ENCODE measurements around the gene SPATA31C2.
"Not testable (repeated sequence)": the region's sequence is repeated elsewhere in the genome, so short reads cannot be mapped to it uniquely, and the experiment has no call there.

DNA sequence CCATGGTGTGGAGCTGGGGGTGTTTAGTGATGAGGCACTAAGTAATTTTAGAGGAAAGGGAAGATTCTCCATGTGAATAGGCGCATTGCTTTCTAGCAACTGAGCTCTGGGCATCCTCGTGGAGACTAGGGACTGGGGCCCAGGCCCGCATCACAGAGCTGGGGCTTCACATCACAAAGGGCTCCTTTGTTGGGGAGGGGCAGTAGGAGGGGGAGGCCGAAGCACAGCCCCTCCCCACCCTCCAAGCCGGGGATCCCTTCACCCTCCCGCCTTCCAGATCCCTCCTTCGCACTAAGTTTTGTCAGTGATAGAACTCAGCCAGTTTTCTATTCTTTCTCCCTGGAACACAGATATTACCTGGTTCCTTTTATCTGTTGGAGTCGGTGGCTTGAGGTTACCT is at the start of gene SPATA31C2:
- TF ChIP-seq, protein P1, sequence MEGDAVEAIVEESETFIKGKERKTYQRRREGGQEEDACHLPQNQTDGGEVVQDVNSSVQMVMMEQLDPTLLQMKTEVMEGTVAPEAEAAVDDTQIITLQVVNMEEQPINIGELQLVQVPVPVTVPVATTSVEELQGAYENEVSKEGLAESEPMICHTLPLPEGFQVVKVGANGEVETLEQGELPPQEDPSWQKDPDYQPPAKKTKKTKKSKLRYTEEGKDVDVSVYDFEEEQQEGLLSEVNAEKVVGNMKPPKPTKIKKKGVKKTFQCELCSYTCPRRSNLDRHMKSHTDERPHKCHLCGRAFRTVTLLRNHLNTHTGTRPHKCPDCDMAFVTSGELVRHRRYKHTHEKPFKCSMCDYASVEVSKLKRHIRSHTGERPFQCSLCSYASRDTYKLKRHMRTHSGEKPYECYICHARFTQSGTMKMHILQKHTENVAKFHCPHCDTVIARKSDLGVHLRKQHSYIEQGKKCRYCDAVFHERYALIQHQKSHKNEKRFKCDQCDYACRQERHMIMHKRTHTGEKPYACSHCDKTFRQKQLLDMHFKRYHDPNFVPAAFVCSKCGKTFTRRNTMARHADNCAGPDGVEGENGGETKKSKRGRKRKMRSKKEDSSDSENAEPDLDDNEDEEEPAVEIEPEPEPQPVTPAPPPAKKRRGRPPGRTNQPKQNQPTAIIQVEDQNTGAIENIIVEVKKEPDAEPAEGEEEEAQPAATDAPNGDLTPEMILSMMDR (IDR thresholded peaks at IDR 0.05) = not testable (repeated sequence)
- TF ChIP-seq POLR2A (IDR thresholded peaks at IDR 0.05) = not testable (repeated sequence)
